ENCODE measurements around the gene TNS1.

Gene TNS1

DNA sequence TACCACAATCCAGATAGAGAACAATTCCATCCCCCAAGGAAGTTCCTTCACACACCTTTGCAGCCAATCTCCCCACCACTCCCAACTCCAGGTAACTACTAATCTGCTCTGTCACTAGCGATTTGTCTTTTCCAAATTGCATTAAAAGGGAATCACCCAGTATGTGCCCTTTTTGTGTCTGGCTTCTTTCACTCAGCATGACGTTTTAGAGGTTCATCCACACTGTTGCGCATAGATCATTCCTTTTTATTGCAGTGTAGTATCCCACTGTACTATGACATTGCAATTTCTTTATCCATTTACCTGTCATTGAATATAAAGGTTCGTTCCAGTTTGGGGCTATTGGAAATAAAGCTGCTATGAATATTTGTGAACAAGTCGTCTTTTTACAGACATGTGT is 31.6 kb downstream of the TNS1 start:
- TF ChIP-seq, protein P1, sequence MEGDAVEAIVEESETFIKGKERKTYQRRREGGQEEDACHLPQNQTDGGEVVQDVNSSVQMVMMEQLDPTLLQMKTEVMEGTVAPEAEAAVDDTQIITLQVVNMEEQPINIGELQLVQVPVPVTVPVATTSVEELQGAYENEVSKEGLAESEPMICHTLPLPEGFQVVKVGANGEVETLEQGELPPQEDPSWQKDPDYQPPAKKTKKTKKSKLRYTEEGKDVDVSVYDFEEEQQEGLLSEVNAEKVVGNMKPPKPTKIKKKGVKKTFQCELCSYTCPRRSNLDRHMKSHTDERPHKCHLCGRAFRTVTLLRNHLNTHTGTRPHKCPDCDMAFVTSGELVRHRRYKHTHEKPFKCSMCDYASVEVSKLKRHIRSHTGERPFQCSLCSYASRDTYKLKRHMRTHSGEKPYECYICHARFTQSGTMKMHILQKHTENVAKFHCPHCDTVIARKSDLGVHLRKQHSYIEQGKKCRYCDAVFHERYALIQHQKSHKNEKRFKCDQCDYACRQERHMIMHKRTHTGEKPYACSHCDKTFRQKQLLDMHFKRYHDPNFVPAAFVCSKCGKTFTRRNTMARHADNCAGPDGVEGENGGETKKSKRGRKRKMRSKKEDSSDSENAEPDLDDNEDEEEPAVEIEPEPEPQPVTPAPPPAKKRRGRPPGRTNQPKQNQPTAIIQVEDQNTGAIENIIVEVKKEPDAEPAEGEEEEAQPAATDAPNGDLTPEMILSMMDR (IDR thresholded peaks at IDR 0.05; ENCODE audit: low read depth, low read length): no peak
- H3K4me3 ChIP-seq (ENCODE audit: low read depth, low read length): no peak overlapping the region

- TF ChIP-seq, protein P1 (IDR thresholded peaks at IDR 0.05; ENCODE audit: low read depth, low read length): no peak
- no peak overlapping the region for H3K4me3 ChIP-seq (ENCODE audit: low read depth, low read length)
These were observed 32.6 kb downstream of the TNS1 start for GRCh38 chr2:217970206-217970605.

GRCh38 chr2:217969588-217969987 is 33.2 kb downstream of the TNS1 start:
- TF ChIP-seq, protein P1 (IDR thresholded peaks at IDR 0.05; ENCODE audit: low read depth, low read length): no peak
- H3K4me3 ChIP-seq (ENCODE audit: low read depth, low read length): no peak overlapping the region

- TF ChIP-seq, protein P1 (IDR thresholded peaks at IDR 0.05; ENCODE audit: low read depth, low read length): no peak
- no peak overlapping the region for H3K4me3 ChIP-seq (ENCODE audit: low read depth, low read length)
These were observed 34.8 kb downstream of the TNS1 start for GRCh38 chr2:217968023-217968422.

- TF ChIP-seq, protein P1 (IDR thresholded peaks at IDR 0.05; ENCODE audit: low read depth, low read length): no peak
- peak overlapping the region; percentile 29 for H3K4me3 ChIP-seq (ENCODE audit: low read depth, low read length)
These were observed 36.2 kb downstream of the TNS1 start for GRCh38 chr2:217966423-217967070.

GRCh38 chr2:217964275-217965161 is 38.3 kb downstream of the TNS1 start:
- TF ChIP-seq, protein P1 (IDR thresholded peaks at IDR 0.05; ENCODE audit: low read depth, low read length): no peak
- H3K4me3 ChIP-seq (ENCODE audit: low read depth, low read length): no peak overlapping the region

- no peak overlapping the region for H3K4me3 ChIP-seq (ENCODE audit: low read depth, low read length)
- TF ChIP-seq, protein P1 (IDR thresholded peaks at IDR 0.05; ENCODE audit: low read depth, low read length): no peak
These were observed 42.4 kb downstream of the TNS1 start for GRCh38 chr2:217960351-217960750.
